Testis (tissue), 3 donors: Measurements from ENCODE around the gene HSP90AB1. TPM values are rescaled to one million over a fixed set of nuclear protein-coding genes. Genes with fewer than 3 reads are reported as not detected.
A peak's percentile ranks its signal among the peaks of the same experiment; 100 is the strongest.

Experiments used
- DNase-seq: peaks from one replicate; pipeline ENCODE4 v3.0.0-alpha.2; 2019
- H3K27ac ChIP-seq, 2 donors: fragments of 200-600 bp; sonication (generic); one replicate each; pipeline ENCODE4 v1.5.1; 2019
- H3K27me3 ChIP-seq: fragments of 200-600 bp; sonication (generic); one replicate; pipeline ENCODE4 v1.5.1; 2019
- H3K36me3 ChIP-seq: fragments of 200-600 bp; sonication (generic); one replicate; pipeline ENCODE4 v1.5.1; 2017; ENCODE audit warnings: low read depth; ENCODE audit errors: missing control alignments
- H3K4me1 ChIP-seq: fragments of 200-600 bp; sonication (generic); one replicate; pipeline ENCODE4 v1.5.1; 2019
- H3K4me3 ChIP-seq, 2 donors: fragments of 200-600 bp; sonication (generic); one replicate each; pipeline ENCODE4 v1.5.1; 2017 to 2019
- H3K9me3 ChIP-seq: fragments of 200-600 bp; sonication (generic); one replicate; pipeline ENCODE4 v1.5.1; 2017
- POLR2A ChIP-seq: fragments of 450-650 bp; IDR thresholded peaks from one replicate; pipeline ENCODE4 v1.6.1; 2017; ENCODE audit warnings: antibody characterized with exemption, mild to moderate bottlenecking, moderate library complexity
- WGBS, 2 donors: methylation state at CpG; one replicate each; pipeline ENCODE4 v1.1.5; 2018; 5-methylcytosine and 5-hydroxymethylcytosine counted together
- intact Hi-C: fragments of 100-400 bp; cut with DNase I; formaldehyde crosslinking; loops from one replicate; pipeline ENCODE4 v1.15.1; 2023; ENCODE audit warnings: low total_unique reads
- polyA plus RNA-seq: library from polyadenylated mRNA; stranded (reverse); fragments of 350-450 nt; fragmentation: Illumina TruSeq; extraction: RNeasy Lipid Tissue Mini Kit (QIAGEN cat#74804); gene quantifications from one replicate; pipeline ENCODE4 v1.2.3, GENCODE V29; 2014; ENCODE audit warnings: low read depth, low replicate concordance; ENCODE audit not compliant: insufficient read depth
- total RNA-seq, 2 donors: library from RNA; depleted of rRNA; stranded (reverse); fragments of >200 nt; gene quantifications; one replicate each; pipeline ENCODE4 v1.2.3, GENCODE V29; 2016
- TF ChIP-seq, protein P1 (sequence below), 3 experiments: fragments of 450-650 bp in 2 of 3; fragments of 200-600 bp in 1 of 3; sonication (generic) in 1 of 3; IDR thresholded peaks; one replicate each; pipeline ENCODE4 v1.5.1; 2016 to 2019; ENCODE audit warnings: antibody characterized with exemption in 3 of 3, mild to moderate bottlenecking in 2 of 3, moderate library complexity in 1 of 3

HSP90AB1 gene
- total and polyA plus RNA-seq, 3 donors from 2014 or later = 480 to 610 (median 602) TPM

DNA sequence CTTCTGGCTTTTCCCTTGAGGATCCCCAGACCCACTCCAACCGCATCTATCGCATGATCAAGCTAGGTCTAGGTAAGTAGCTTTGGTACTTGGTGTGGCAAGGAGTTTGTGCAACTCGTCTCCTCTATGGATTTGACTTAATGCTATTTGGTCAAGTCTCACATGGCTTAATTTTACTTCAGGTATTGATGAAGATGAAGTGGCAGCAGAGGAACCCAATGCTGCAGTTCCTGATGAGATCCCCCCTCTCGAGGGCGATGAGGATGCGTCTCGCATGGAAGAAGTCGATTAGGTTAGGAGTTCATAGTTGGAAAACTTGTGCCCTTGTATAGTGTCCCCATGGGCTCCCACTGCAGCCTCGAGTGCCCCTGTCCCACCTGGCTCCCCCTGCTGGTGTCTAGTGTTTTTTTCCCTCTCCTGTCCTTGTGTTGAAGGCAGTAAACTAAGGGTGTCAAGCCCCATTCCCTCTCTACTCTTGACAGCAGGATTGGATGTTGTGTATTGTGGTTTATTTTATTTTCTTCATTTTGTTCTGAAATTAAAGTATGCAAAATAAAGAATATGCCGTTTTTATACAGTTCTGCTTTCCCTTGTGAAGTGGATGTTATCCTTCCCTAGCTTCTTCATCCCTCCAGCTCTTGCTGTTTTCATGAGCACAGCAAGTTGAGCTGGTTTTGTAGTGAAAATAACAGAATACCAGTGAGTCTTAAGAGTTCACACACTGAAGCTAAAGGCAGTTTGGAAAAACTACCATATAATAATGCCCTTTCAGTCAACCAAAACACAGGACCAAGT, 6.6 kb downstream of the HSP90AB1 start:
- Histone ChIP-seq H3K27ac (no peak overlapping the region), H3K4me3 (no peak overlapping the region), H3K27me3 (no peaks in the 10 kb centered on the region), H3K4me1 (peaks cover 15% of the 10 kb centered on the region), H3K9me3 (no peaks in the 10 kb centered on the region), H3K36me3 (no peaks in the 10 kb centered on the region)
- TF ChIP-seq POLR2A = no peak
- TF ChIP-seq, protein P1, sequence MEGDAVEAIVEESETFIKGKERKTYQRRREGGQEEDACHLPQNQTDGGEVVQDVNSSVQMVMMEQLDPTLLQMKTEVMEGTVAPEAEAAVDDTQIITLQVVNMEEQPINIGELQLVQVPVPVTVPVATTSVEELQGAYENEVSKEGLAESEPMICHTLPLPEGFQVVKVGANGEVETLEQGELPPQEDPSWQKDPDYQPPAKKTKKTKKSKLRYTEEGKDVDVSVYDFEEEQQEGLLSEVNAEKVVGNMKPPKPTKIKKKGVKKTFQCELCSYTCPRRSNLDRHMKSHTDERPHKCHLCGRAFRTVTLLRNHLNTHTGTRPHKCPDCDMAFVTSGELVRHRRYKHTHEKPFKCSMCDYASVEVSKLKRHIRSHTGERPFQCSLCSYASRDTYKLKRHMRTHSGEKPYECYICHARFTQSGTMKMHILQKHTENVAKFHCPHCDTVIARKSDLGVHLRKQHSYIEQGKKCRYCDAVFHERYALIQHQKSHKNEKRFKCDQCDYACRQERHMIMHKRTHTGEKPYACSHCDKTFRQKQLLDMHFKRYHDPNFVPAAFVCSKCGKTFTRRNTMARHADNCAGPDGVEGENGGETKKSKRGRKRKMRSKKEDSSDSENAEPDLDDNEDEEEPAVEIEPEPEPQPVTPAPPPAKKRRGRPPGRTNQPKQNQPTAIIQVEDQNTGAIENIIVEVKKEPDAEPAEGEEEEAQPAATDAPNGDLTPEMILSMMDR (IDR thresholded peaks at IDR 0.05) = peak in 2 of 3 experiments; percentile 15 to 19
- intact Hi-C loops = no loop called here
- 70 to 76% methylated on average over 10 of the region's 10 CpGs for WGBS, 2 donors
- DNase-seq = peak; percentile 43

DNA sequence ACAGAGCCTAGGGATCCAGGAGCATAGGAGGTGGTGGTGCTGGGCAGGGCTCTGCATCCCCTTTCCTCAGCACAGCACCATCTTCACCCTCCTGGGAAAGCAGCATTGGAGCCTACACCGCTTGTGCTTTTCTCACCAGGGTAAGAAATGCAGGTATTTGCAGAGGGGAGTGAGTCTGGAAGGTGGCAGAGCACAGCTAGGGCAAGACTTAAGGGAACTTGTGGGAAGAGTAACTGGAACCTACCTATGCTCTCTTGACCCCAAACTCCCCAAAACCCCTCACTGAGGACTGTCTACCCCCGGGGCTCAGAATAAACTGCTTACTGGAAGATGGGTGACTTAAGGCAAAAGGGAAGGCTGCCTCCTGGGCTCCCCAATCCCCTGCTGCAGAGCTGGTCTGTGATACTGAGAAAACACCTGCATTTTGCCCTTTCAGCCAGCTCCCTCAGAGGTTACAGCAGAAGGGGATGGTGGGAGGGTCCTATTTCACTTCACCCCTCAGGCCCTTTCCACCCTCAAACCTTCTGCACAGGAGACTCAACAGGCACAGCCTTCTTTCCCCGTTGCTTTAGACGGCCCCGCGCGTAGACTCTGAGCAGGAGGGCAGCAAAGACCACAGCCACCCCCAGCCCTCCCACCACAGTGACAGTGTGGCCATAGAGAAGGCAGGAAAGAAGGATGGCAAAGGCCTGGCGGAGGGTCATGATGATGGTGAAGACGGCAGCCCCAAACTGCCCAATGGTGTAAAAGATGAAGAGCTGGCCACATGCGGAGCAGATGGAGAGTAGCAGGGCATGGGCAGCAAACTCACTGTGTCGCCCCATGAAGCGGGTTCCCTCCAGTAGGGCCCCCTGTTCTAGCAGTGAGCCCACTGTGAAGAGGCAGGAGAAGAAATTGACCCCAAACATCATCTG, 7.5 kb downstream of the HSP90AB1 start:
- H3K4me1 ChIP-seq = peaks cover 11% of the 10 kb centered on the region
- 79 to 82% methylated on average over 12 of the region's 12 CpGs for WGBS, 2 donors
- no peaks in the 10 kb centered on the region for H3K36me3 ChIP-seq
- H3K9me3 ChIP-seq = no peaks in the 10 kb centered on the region
- no peak overlapping the region for H3K27ac ChIP-seq
- no peaks in the 10 kb centered on the region for H3K27me3 ChIP-seq
- DNase-seq = no peak
- no peak overlapping the region for H3K4me3 ChIP-seq
- TF ChIP-seq POLR2A = no peak
- TF ChIP-seq, protein P1 (IDR thresholded peaks at IDR 0.05) = no peak
- intact Hi-C loops = no loop called here

GRCh38 chr6:44255105-44255808, 8.4 kb downstream of the HSP90AB1 start:
- peaks cover 11% of the 10 kb centered on the region for H3K4me1 ChIP-seq
- H3K27ac ChIP-seq = no peak overlapping the region
- no peaks in the 10 kb centered on the region for H3K9me3 ChIP-seq
- H3K4me3 ChIP-seq = no peak overlapping the region
- no peaks in the 10 kb centered on the region for H3K36me3 ChIP-seq
- no peak for DNase-seq
- WGBS, 2 donors = 61 to 70% methylated on average over 9 to 16 of the region's 16 CpGs
- intact Hi-C loops = no loop called here
- no peak for TF ChIP-seq POLR2A
- TF ChIP-seq, protein P1 (IDR thresholded peaks at IDR 0.05) = no peak
- no peaks in the 10 kb centered on the region for H3K27me3 ChIP-seq

DNA sequence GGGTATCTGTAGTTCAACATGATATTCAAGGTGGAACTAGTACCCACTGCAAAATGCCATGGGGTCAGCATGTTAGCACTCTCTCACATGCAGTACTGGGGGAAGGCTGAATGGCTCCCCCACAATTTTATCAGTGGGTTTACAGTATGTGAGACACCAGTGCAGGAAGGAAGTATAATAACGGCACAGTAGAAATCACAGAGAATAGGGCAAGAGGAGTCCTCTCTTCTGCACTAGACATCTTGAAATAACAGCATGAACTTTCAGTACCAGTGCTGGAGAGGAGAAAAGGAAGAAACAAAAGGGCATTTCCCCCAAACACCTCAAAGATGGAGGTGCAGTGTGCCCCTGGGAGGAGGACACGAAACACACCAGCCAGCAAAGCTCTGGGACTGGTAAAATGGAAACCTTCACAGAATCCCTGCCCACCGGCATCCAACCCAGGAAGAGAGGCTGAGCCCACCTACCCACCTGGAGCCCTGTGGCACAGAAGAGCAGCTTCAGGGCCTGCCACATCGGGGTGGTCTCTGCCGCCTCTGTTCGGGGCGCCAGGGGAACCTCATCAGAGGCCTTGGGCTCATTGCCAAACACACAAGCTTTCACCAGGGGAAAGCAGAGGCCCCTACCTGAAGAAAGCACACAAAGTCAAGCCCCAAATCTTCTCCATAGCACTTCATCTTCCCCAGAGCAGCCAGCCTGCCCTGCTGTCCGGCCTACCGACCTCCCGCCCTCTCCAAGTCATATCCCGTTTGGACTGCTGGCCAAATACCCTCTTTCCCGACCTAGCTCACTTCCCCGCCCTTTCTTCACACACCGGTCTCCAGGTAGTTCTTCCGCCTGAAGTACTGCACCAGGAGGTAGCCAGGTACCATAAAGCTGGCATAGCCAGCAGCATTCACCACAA, 9.2 kb downstream of the HSP90AB1 start:
- no peak for DNase-seq
- Histone ChIP-seq H3K27ac (peak overlapping the region; percentile 90 to 92), H3K4me1 (peaks cover 11% of the 10 kb centered on the region), H3K4me3 (peak overlapping the region; percentile 87 to 97), H3K27me3 (no peaks in the 10 kb centered on the region), H3K36me3 (no peaks in the 10 kb centered on the region), H3K9me3 (no peaks in the 10 kb centered on the region)
- WGBS, 2 donors = 13 to 15% methylated on average over 15 of the region's 15 CpGs
- intact Hi-C loops = no loop called here
- no peak for TF ChIP-seq POLR2A
- TF ChIP-seq, protein P1 (IDR thresholded peaks at IDR 0.05) = no peak
